AG09319 (cell line): ENCODE measurements around the gene PCNX3.
A peak's percentile ranks its signal among the peaks of the same experiment; 100 is the strongest.

Experiments
- DNase-seq: peaks from one replicate; pipeline ENCODE4 v3.0.0-alpha.2; 2010; ENCODE audit warnings: low read depth; ENCODE audit errors: extremely low read depth
- CTCF ChIP-seq: IDR thresholded peaks from 2 replicates; pipeline ENCODE4 v1.5.1; 2011; ENCODE audit warnings: low read depth, mild to moderate bottlenecking, inconsistent platforms, low read length, moderate library complexity

Gene PCNX3

GRCh38 chr11:65595543-65596281 lies 19.9 kb upstream of the PCNX3 start, which contains the start of gene KCNK7:
KCNK7 (minus strand) TSS chr11:65595800; CDS start chr11:65595772, 28 bp downstream.
- no peak for TF ChIP-seq CTCF
- DNase-seq = no peak

- DNase-seq = no peak
- no peak for TF ChIP-seq CTCF
Measured at GRCh38 chr11:65596520-65596919, 19.1 kb upstream of the PCNX3 start.

- DNase-seq = no peak
- TF ChIP-seq CTCF = no peak
Measured at GRCh38 chr11:65598258-65598699, 17.3 kb upstream of the PCNX3 start.

- no peak for TF ChIP-seq CTCF
- DNase-seq = no peak
Measured at GRCh38 chr11:65599216-65599954, 16.2 kb upstream of the PCNX3 start.

GRCh38 chr11:65599955-65600246 lies 15.7 kb upstream of the PCNX3 start:
- DNase-seq = no peak
- no peak for TF ChIP-seq CTCF

GRCh38 chr11:65604258-65604657 lies 11.3 kb upstream of the PCNX3 start:
- no peak for TF ChIP-seq CTCF
- DNase-seq = no peak

- TF ChIP-seq CTCF = no peak
- DNase-seq = peak; percentile 93
Measured at GRCh38 chr11:65606876-65607613, 8.5 kb upstream of the PCNX3 start.
